HepG2 (cell line): ENCODE results near the gene C6orf132. TPM values are rescaled to one million over a fixed set of nuclear protein-coding genes. Genes with fewer than 3 reads are reported as not detected.

ENCODE experiments used
- CTCF ChIP-seq: sonication (generic); formaldehyde crosslinking; IDR thresholded peaks from 2 replicates; pipeline ENCODE4 v1.5.0; 2020; ENCODE audit warnings: mild to moderate bottlenecking, missing genetic modification reagents, moderate library complexity
- DDIT3 ChIP-seq: sonication (generic); formaldehyde crosslinking; IDR thresholded peaks from 2 replicates; pipeline ENCODE4 v1.4.0; 2020; ENCODE audit warnings: mild to moderate bottlenecking, missing genetic modification reagents
- GATAD1 ChIP-seq: IDR thresholded peaks from 2 replicates; pipeline ENCODE4 v1.6.1; 2016; ENCODE audit warnings: missing genetic modification reagents, missing compliant biosample characterization
- JARID2 ChIP-seq: sonication (generic); formaldehyde crosslinking; IDR thresholded peaks from 2 replicates; pipeline ENCODE4 v1.8.1; 2023; ENCODE audit warnings: missing genetic modification reagents, inconsistent platforms; ENCODE audit not compliant: insufficient replicate concordance
- KDM5B ChIP-seq: sonication (generic); formaldehyde crosslinking; IDR thresholded peaks from 2 replicates; pipeline ENCODE4 v1.4.0; 2020; ENCODE audit warnings: missing genetic modification reagents, mild to moderate bottlenecking, borderline replicate concordance
- MEIS1 ChIP-seq: sonication (generic); formaldehyde crosslinking; IDR thresholded peaks from 2 replicates; pipeline ENCODE4 v1.9.0; 2021; ENCODE audit warnings: mild to moderate bottlenecking, missing genetic modification reagents, moderate library complexity, borderline replicate concordance
- MIXL1 ChIP-seq: IDR thresholded peaks from 2 replicates; pipeline ENCODE4 v1.6.1; 2016
- MXI1 ChIP-seq: IDR thresholded peaks from 3 replicates; pipeline ENCODE4 v1.6.1; 2012; ENCODE audit warnings: low read depth, low read length, inconsistent platforms, borderline replicate concordance
- RCOR2 ChIP-seq: IDR thresholded peaks from 2 replicates; pipeline ENCODE4 v1.6.1; 2016; ENCODE audit warnings: missing biosample characterization, missing genetic modification reagents
- SALL2 ChIP-seq: sonication (generic); formaldehyde crosslinking; IDR thresholded peaks from 2 replicates; pipeline ENCODE4 v1.8.1; 2023; ENCODE audit warnings: mild to moderate bottlenecking, missing genetic modification reagents, inconsistent platforms
- SOX6 ChIP-seq, 2 experiments: fragments of 450-650 bp in 1 of 2; sonication (generic) in 1 of 2; formaldehyde crosslinking in 1 of 2; IDR thresholded peaks; 2 replicates each; pipeline versions ENCODE4 v1.4.0 to v1.6.1; 2017 to 2020; ENCODE audit warnings: antibody characterized with exemption in 1 of 2, mild to moderate bottlenecking in 1 of 2, missing genetic modification reagents in 1 of 2
- ZBTB21 ChIP-seq: sonication (generic); formaldehyde crosslinking; IDR thresholded peaks from 2 replicates; pipeline ENCODE4 v1.4.0; 2020; ENCODE audit warnings: missing genetic modification reagents
- ZGPAT ChIP-seq: IDR thresholded peaks from 2 replicates; pipeline ENCODE4 v1.6.1; 2016; ENCODE audit warnings: mild to moderate bottlenecking
- ZNF275 ChIP-seq: sonication (generic); formaldehyde crosslinking; IDR thresholded peaks from 2 replicates; pipeline ENCODE4 v1.8.0; 2022; ENCODE audit warnings: missing genetic modification reagents, mild to moderate bottlenecking, inconsistent platforms, borderline replicate concordance
- ZNF563 ChIP-seq: sonication (generic); formaldehyde crosslinking; IDR thresholded peaks from 2 replicates; pipeline ENCODE4 v1.8.0; 2022; ENCODE audit warnings: mild to moderate bottlenecking, moderate library complexity, missing genetic modification reagents
- ZNF609 ChIP-seq: sonication (generic); formaldehyde crosslinking; IDR thresholded peaks from 2 replicates; pipeline ENCODE4 v1.4.0; 2020; ENCODE audit warnings: mild to moderate bottlenecking, missing genetic modification reagents, borderline replicate concordance
- polyA plus RNA-seq, 8 experiments: library from polyadenylated mRNA; depleted of rRNA in 3 of 8; stranded (reverse) in 7 of 8; unstranded in 1 of 8; fragments of >200 nt; fragmentation: Illumina TruSeq in 4 of 8; extraction: Trizol in 4 of 8; gene quantifications; 2 replicates each; pipeline versions ENCODE4 v1.2.1 to v1.2.3, GENCODE V29; 2011 to 2016; ENCODE audit warnings: low read depth in 4 of 8, missing spikeins in 1 of 8, mixed read lengths in 1 of 8; ENCODE audit not compliant: insufficient read depth in 1 of 8
- total RNA-seq, 5 experiments: library from RNA; depleted of rRNA; stranded (reverse); fragments of >200 nt; fragmentation: Illumina TruSeq; extraction: Trizol; gene quantifications; 2 replicates each; pipeline ENCODE4 v1.2.3, GENCODE V29; 2016; ENCODE audit warnings: low read depth in 1 of 5

C6orf132 gene
- total and polyA plus RNA-seq, 2 of the 13 experiments (the other 11 are each of a cell fraction or from before 2014, with no cell fraction given): 0.78 to 3.0 TPM

- TF ChIP-seq CTCF (CRISPR knock-in tag): peak; percentile 68
- TF ChIP-seq ZNF563 (CRISPR knock-in tag): 0 out of 2 replicates have a peak, but pooled peaks have one; percentile 18
- 0 out of 2 replicates have a peak, but pooled peaks have one; percentile 1 for TF ChIP-seq ZNF609 (CRISPR knock-in tag)
- no peak for TF ChIP-seq DDIT3 (CRISPR knock-in tag)
- TF ChIP-seq JARID2: peak; percentile 12
- TF ChIP-seq MXI1: 0 out of 3 replicates have a peak, but pooled peaks have one; percentile 33
- 0 out of 2 replicates have a peak, but pooled peaks have one; percentile 7 for TF ChIP-seq GATAD1 (CRISPR knock-in tag)
- peak; percentile 60; the same call in 1 of the 2 replicates for TF ChIP-seq MIXL1 (CRISPR knock-in tag)
- 0 out of 2 replicates have a peak, but pooled peaks have one; percentile 68 for TF ChIP-seq ZNF275
- 0 out of 2 replicates have a peak, but pooled peaks have one; percentile 12 for TF ChIP-seq RCOR2
- TF ChIP-seq ZBTB21: no peak
- no peak for TF ChIP-seq SOX6 (IDR thresholded peaks at IDR 0.05)
- TF ChIP-seq SOX6 (CRISPR knock-in tag; IDR thresholded peaks at IDR 0.05): peak; percentile 23
- TF ChIP-seq ZGPAT: peak; percentile 48; the same call in 1 of the 2 replicates
- TF ChIP-seq SALL2 (CRISPR knock-in tag): peak; percentile 21
- TF ChIP-seq MEIS1 (CRISPR knock-in tag): 0 out of 2 replicates have a peak, but pooled peaks have one; percentile 24
- peak; percentile 71; the same call in 1 of the 2 replicates for TF ChIP-seq KDM5B
Measured at GRCh38 chr6:42136508-42137193, 5.8 kb downstream of the C6orf132 start (continued).
